ENCODE data around the gene PEX3.

The PEX3 gene, protein sequence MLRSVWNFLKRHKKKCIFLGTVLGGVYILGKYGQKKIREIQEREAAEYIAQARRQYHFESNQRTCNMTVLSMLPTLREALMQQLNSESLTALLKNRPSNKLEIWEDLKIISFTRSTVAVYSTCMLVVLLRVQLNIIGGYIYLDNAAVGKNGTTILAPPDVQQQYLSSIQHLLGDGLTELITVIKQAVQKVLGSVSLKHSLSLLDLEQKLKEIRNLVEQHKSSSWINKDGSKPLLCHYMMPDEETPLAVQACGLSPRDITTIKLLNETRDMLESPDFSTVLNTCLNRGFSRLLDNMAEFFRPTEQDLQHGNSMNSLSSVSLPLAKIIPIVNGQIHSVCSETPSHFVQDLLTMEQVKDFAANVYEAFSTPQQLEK

GRCh38 chr6:143450453-143451371, at the start of gene PEX3, which contains the start of gene ADAT2:
PEX3 (plus strand) TSS chr6:143450805; CDS start chr6:143451043, 238 bp downstream.
ADAT2 (minus strand) TSS chr6:143450695; CDS start chr6:143450658, 37 bp downstream.
- peak; percentile 82 for DNase-seq (ENCODE audit: low read depth)

- DNase-seq (ENCODE audit: low read depth): no peak
Measured at GRCh38 chr6:143401068-143401446, 49.5 kb upstream of the PEX3 start.

- DNase-seq (ENCODE audit: low read depth): no peak
Measured at GRCh38 chr6:143401636-143402370, 48.8 kb upstream of the PEX3 start.

GRCh38 chr6:143402721-143403336, 47.8 kb upstream of the PEX3 start:
- no peak for DNase-seq (ENCODE audit: low read depth)

GRCh38 chr6:143405373-143406154, 45.0 kb upstream of the PEX3 start:
- no peak for DNase-seq (ENCODE audit: low read depth)

GRCh38 chr6:143406673-143407072, 43.9 kb upstream of the PEX3 start:
- no peak for DNase-seq (ENCODE audit: low read depth)

DNA sequence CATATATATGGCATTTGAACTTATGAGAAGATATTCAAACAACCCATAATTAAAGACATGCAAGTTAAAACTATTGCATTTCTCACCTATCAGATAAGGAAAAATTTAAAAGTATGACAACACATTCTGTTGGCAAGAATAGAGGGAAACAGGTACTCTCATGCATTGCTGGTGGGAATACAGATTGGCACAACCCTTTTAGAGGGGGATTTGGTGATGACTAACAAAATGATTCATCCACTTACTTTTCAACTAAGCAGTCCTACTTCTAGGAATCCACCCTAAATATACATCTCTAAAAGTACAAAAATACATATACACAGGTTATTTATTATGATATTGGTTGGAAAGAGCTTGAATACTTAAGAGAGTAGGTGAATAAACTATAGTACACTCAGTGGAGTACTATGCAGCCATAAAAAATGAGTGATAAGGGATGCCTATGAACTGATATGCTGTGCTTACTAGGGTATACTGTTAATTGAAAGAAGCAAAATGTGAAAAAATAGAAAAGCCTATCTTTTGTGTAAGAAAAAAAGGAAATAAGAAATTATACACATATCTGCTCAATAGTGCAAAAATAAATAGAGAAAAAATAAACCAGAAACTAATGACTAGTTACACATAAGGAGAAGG, 42.3 kb upstream of the PEX3 start:
- DNase-seq (ENCODE audit: low read depth): no peak

- no peak for DNase-seq (ENCODE audit: low read depth)
Measured at GRCh38 chr6:143408787-143409162, 41.8 kb upstream of the PEX3 start.

DNA sequence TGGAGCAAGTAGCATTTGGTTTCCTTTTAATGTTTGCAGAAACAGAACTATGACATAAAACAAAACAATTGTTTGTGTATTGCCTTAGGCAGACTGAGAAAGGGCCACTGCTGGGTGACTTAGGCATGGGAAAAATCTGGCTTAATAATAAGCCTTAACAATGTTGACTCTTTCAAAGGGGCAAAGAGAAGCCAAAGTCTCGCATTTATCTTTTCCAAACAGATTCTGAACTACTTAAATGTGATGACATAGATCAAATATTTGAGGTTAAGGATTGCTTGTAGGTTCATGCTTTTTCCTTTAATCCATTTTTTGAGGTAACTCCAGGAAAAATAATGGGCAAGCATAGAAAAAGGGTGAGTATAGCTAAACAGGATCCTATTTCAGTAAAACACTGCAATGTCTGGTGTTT, 39.7 kb upstream of the PEX3 start:
- no peak for DNase-seq (ENCODE audit: low read depth)

- no peak for DNase-seq (ENCODE audit: low read depth)
Measured at GRCh38 chr6:143414769-143415168, 35.8 kb upstream of the PEX3 start.

- DNase-seq (ENCODE audit: low read depth): no peak
Measured at GRCh38 chr6:143419526-143419925, 31.1 kb upstream of the PEX3 start.

- DNase-seq (ENCODE audit: low read depth): no peak
Measured at GRCh38 chr6:143426026-143426425, 24.6 kb upstream of the PEX3 start.

DNA sequence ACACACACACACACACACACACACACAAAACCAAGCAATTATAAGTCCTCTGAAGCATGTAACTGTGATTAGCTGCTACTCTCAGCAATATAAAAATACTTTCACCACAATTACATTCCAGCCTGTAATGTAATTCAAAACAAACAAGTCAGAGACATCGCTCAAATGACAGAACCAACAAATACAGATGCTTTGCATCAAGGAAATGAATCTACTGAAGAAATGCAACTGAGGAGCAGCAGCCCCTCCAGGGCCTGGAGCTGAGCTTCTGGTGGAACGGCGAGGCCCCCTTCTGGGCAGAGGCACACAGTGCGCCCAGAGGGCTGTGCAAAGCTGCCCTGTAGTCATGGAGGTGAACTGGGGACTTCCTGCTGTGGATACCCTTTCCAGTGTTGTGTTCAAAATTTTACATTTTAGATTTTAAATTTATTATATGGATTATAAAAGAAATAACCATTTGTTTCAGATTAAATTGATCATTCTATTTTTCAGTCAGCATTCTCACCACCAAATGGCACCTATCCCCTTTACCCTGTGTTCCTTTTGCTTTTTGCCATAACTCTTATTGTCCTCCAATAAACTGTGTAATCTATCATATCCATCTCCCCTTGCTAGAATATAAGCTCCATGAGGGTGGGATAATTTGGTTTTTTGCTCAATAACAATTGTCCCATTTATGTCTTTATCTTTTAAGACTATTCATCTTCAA, 23.3 kb upstream of the PEX3 start:
- DNase-seq (ENCODE audit: low read depth): peak; percentile 50

DNA sequence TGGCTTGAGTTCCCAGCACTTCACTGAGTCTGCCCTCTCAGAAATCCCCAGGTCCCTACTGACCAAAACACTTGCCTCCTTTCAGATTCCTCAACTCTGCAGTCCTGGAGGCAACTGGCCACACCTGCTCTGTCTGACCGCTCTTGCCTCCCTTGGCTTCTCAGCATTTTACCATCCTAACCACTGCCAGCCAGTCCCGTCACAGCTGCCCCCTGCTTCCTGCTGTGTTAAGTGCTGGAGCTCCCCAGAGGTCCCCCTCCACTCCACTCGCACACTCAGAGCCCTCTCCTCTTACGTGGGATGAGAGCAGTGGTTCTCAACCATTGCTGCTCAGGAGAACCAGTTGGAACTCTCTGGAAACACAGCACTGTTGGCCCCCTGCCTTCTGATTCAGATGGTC, 20.6 kb upstream of the PEX3 start:
- no peak for DNase-seq (ENCODE audit: low read depth)

GRCh38 chr6:143431226-143431625, 19.4 kb upstream of the PEX3 start:
- DNase-seq (ENCODE audit: low read depth): no peak

DNA sequence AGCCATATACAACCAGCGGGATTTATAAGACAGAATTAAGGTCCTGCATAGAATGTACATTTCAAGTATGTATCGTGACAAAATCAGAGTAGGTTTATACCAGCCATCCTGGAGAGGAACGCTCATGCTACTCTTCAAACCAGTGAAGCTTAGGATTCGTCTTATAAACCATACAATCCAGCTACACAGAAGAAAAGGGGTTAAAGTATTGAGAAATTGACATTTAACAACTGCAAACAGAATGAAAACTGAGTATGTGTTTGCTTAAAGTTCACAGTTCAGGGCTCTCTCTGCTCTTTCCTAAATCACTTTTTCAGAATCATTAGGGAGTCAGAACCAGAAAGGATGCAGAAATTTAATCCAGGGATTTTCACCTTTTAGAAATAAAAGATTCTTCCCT, 18.0 kb upstream of the PEX3 start:
- no peak for DNase-seq (ENCODE audit: low read depth)

DNA sequence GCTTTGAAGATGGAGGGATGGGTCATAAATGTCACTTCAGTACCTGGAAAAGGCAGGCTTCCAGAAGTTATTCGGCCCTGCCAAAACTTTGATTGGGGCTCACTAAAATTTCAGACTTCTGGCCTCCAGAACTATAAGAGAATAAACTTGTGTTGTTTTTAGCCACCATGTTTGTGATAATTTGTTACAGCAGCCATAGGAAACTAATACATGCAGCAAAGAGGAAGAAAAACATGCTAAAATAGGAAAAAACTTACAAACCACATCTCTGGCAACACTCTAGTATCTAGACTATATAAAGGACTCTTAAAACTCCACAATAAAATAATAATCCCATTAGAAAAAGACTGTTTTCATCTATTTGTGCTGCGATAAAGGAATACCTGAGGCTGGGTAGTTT, 9.6 kb upstream of the PEX3 start:
- no peak for DNase-seq (ENCODE audit: low read depth)

DNA sequence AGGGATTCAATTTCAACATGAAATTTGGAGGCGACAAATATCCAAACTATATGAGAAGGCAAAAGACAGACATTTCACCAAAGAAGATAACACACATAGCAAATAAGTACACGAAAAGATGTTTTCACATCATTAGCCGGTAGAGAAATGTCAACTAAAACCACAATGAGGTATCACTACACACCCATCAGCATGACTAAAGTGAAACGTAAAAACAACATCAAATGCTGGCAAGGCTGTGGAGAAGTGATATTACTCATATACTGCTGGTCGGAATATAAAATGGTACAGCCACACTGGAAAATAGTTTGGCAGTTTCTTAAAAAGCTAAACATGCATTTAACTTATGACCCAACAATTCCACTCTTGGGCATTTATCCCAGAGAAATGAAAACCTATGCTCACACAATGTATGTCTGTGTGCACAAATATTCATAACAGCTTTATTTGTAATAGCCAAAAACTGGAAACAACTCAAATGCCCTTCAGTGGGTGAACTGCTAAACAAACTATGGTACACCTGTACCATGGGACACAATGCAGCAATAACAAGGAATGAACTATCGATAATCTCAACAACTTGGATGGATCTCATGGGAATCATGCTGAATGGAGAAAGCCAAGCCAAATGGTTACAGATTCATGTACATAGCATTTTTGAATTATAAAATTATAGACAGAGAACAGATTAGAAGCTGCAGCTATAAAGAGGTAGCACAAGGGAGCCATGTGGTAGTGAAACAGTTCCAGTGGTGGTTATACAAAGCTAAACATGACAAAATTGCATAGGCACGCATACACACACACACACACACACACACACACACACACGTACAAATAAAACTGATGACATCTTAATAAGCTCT, 8.7 kb upstream of the PEX3 start:
- DNase-seq (ENCODE audit: low read depth): no peak

GRCh38 chr6:143443096-143443495, 7.5 kb upstream of the PEX3 start:
- no peak for DNase-seq (ENCODE audit: low read depth)

All from activated gamma-delta T cell treated with anti-CD3 and anti-CD28 coated beads, Interleukin-2, amount 50 U/mL, for 16 hours (primary cell).